ENCODE results near the gene FAXC. TPM values are rescaled to one million over a fixed set of nuclear protein-coding genes. Genes with fewer than 3 reads are reported as not detected.

The FAXC gene
- total and polyA plus RNA-seq, 2 of the 8 experiments (the other 6 are each of a cell fraction or from before 2014, with no cell fraction given) = 23.2 to 29.8 TPM

- TF ChIP-seq CHD7 (IDR thresholded peaks at IDR 0.05; ENCODE audit: insufficient replicate concordance, low read length) (no peak), TAF7 (optimal IDR thresholded peaks at IDR 0.05; ENCODE audit: borderline replicate concordance, low read depth, low read length) (no peak), ZNF274 (IDR thresholded peaks at IDR 0.05; ENCODE audit: borderline replicate concordance, extremely low read depth, low read length) (no peak), SIX5 (IDR thresholded peaks at IDR 0.05; ENCODE audit: low read depth, low read length) (no peak), YY1 (IDR thresholded peaks at IDR 0.05; ENCODE audit: low read depth, low read length) (no peak), POLR2AphosphoS5 (IDR thresholded peaks at IDR 0.05; ENCODE audit: low read depth, low read length) (no peak), CBX8 (IDR thresholded peaks at IDR 0.05; ENCODE audit: borderline replicate concordance, low read depth, low read length) (no peak), EGR1 (IDR thresholded peaks at IDR 0.05; ENCODE audit: borderline replicate concordance, low read depth, low read length) (no peak), SAP30 (IDR thresholded peaks at IDR 0.05; ENCODE audit: insufficient read depth, insufficient replicate concordance, low read length) (no peak), HDAC2 (IDR thresholded peaks at IDR 0.05; ENCODE audit: borderline replicate concordance in 1 of 2, low read depth in 2 of 2, low read length in 2 of 2) (no peak), RBBP5 (IDR thresholded peaks at IDR 0.05; ENCODE audit: borderline replicate concordance, low read depth, low read length) (no peak)
Observed at GRCh38 chr6:99307295-99307907, 42.1 kb downstream of the FAXC start (continued).
